SK-N-SH treated with all-trans-retinoic acid at 6 μM for 48 hours (cell line): ENCODE data around the gene MCAT.
A peak's percentile ranks its signal among the peaks of the same experiment; 100 is the strongest.

ENCODE experiments used
- ATAC-seq: fragments of 200-7000 bp; cut with Tn5 transposase; 3 replicates; pipeline ENCODE4 v1.9.1; 2020; ENCODE audit warnings: mild to moderate bottlenecking, moderate library complexity
- ARNTL ChIP-seq: fragments of 450-650 bp; formaldehyde crosslinking; IDR thresholded peaks from 2 replicates; pipeline ENCODE4 v1.5.0; 2020; ENCODE audit warnings: low read depth, mild to moderate bottlenecking, moderate library complexity, borderline replicate concordance
- BACH2 ChIP-seq: fragments of 250-450 bp; sonication (Bioruptor Pico); IDR thresholded peaks from 2 replicates; pipeline ENCODE4 v1.9.0; 2021; ENCODE audit warnings: mild to moderate bottlenecking, borderline replicate concordance
- CREB5 ChIP-seq: fragments of 250-450 bp; sonication (Bioruptor Pico); IDR thresholded peaks from 2 replicates; pipeline ENCODE4 v1.5.1; 2020; ENCODE audit warnings: low read depth, mild to moderate bottlenecking, moderate library complexity
- CSDC2 ChIP-seq: fragments of 250-450 bp; sonication (Bioruptor Pico); IDR thresholded peaks from 2 replicates; pipeline ENCODE4 v1.5.0; 2020; ENCODE audit warnings: mild to moderate bottlenecking, moderate library complexity
- CSRNP3 ChIP-seq: fragments of 250-450 bp; sonication (Bioruptor Pico); IDR thresholded peaks from 2 replicates; pipeline ENCODE4 v1.5.1; 2021; ENCODE audit warnings: mild to moderate bottlenecking, moderate library complexity
- ESRRG ChIP-seq: fragments of 250-450 bp; sonication (Bioruptor Pico); IDR thresholded peaks from 2 replicates; pipeline ENCODE4 v1.6.1; 2021; ENCODE audit warnings: mild to moderate bottlenecking
- GLIS3 ChIP-seq: fragments of 250-450 bp; sonication (Bioruptor Pico); IDR thresholded peaks from 2 replicates; pipeline ENCODE4 v1.5.0; 2020; ENCODE audit warnings: mild to moderate bottlenecking, moderate library complexity
- ISL1 ChIP-seq: fragments of 250-450 bp; sonication (Bioruptor Pico); IDR thresholded peaks from 2 replicates; pipeline ENCODE4 v2.1.2; 2022; ENCODE audit warnings: mild to moderate bottlenecking, moderate library complexity
- OSR1 ChIP-seq: fragments of 250-450 bp; sonication (Bioruptor Pico); IDR thresholded peaks from 2 replicates; pipeline ENCODE4 v1.8.0; 2022; ENCODE audit warnings: moderate library complexity, mild to moderate bottlenecking, inconsistent platforms
- PATZ1 ChIP-seq: fragments of 250-450 bp; sonication (Bioruptor Pico); IDR thresholded peaks from 2 replicates; pipeline ENCODE4 v1.8.0; 2020; ENCODE audit warnings: mild to moderate bottlenecking, moderate library complexity, borderline replicate concordance
- POU6F1 ChIP-seq: fragments of 250-450 bp; sonication (Bioruptor Pico); IDR thresholded peaks from 2 replicates; pipeline ENCODE4 v1.8.0; 2021; ENCODE audit warnings: low read depth, mild to moderate bottlenecking, moderate library complexity, borderline replicate concordance
- PPARA ChIP-seq: fragments of 250-450 bp; sonication (Bioruptor Pico); IDR thresholded peaks from 2 replicates; pipeline ENCODE4 v1.5.0; 2020; ENCODE audit warnings: mild to moderate bottlenecking, borderline replicate concordance
- RARB ChIP-seq: fragments of 250-450 bp; sonication (Bioruptor Pico); IDR thresholded peaks from 2 replicates; pipeline ENCODE4 v1.8.0; 2021; ENCODE audit warnings: mild to moderate bottlenecking, moderate library complexity
- TCF4 ChIP-seq: fragments of 250-450 bp; sonication (Bioruptor Pico); IDR thresholded peaks from 2 replicates; pipeline ENCODE4 v1.8.0; 2021; ENCODE audit warnings: mild to moderate bottlenecking, moderate library complexity, borderline replicate concordance
- TOX ChIP-seq: fragments of 250-450 bp; sonication (Bioruptor Pico); IDR thresholded peaks from 2 replicates; pipeline ENCODE4 v1.8.0; 2021; ENCODE audit warnings: mild to moderate bottlenecking, moderate library complexity, borderline replicate concordance
- TSHZ2 ChIP-seq: fragments of 250-450 bp; sonication (Bioruptor Pico); IDR thresholded peaks from 2 replicates; pipeline ENCODE4 v1.5.0; 2020; ENCODE audit warnings: mild to moderate bottlenecking, moderate library complexity
- ZC3H10 ChIP-seq: fragments of 250-450 bp; sonication (Bioruptor Pico); IDR thresholded peaks from 2 replicates; pipeline ENCODE4 v1.5.1; 2021; ENCODE audit warnings: mild to moderate bottlenecking, moderate library complexity
- ZFP3 ChIP-seq: fragments of 250-450 bp; sonication (Bioruptor Pico); IDR thresholded peaks from 2 replicates; pipeline ENCODE4 v1.5.0; 2020; ENCODE audit warnings: mild to moderate bottlenecking, moderate library complexity
- ZFP30 ChIP-seq: fragments of 450-650 bp; formaldehyde crosslinking; IDR thresholded peaks from 2 replicates; pipeline ENCODE4 v1.5.0; 2022; ENCODE audit warnings: mild to moderate bottlenecking, moderate library complexity
- ZNF565 ChIP-seq: fragments of 450-650 bp; formaldehyde crosslinking; conservative IDR thresholded peaks from 2 replicates; pipeline ENCODE4 v1.5.0; 2020; ENCODE audit warnings: low read depth, mild to moderate bottlenecking, moderate library complexity
- ZNF70 ChIP-seq: fragments of 450-650 bp; formaldehyde crosslinking; IDR thresholded peaks from 2 replicates; pipeline ENCODE4 v1.5.0; 2020; ENCODE audit warnings: mild to moderate bottlenecking, moderate library complexity
- ZNF8 ChIP-seq: fragments of 450-650 bp; formaldehyde crosslinking; IDR thresholded peaks from 2 replicates; pipeline ENCODE4 v1.5.0; 2020; ENCODE audit warnings: mild to moderate bottlenecking, moderate library complexity

MCAT gene

GRCh38 chr22:43153899-43154298 is 10.7 kb upstream of the MCAT start:
- ATAC-seq = no peak
- TF ChIP-seq CREB5 (no peak), ZNF70 (CRISPR knock-in tag) (no peak), TOX (no peak), GLIS3 (CRISPR knock-in tag) (no peak), RARB (no peak), PPARA (CRISPR knock-in tag) (no peak), CSRNP3 (CRISPR knock-in tag) (no peak), PATZ1 (CRISPR knock-in tag) (no peak), TSHZ2 (no peak), ZC3H10 (CRISPR knock-in tag) (no peak), CSDC2 (CRISPR knock-in tag) (no peak), ZFP3 (CRISPR knock-in tag) (no peak), ZNF565 (no peak), OSR1 (CRISPR knock-in tag) (no peak), ZFP30 (no peak), ESRRG (CRISPR knock-in tag) (no peak), BACH2 (no peak), TCF4 (CRISPR knock-in tag) (no peak), ISL1 (CRISPR knock-in tag) (no peak)

- no peak for TF ChIP-seq POU6F1 (CRISPR knock-in tag)
- ATAC-seq = peak; percentile 89
Observed at GRCh38 chr22:43152357-43153071, 9.3 kb upstream of the MCAT start.

GRCh38 chr22:43152003-43152356 is 8.8 kb upstream of the MCAT start:
- ATAC-seq = peak; percentile 13; the same call in 1 of the 3 replicates
- TF ChIP-seq ZNF565 = no peak
- no peak for TF ChIP-seq POU6F1 (CRISPR knock-in tag)
- no peak for TF ChIP-seq PPARA (CRISPR knock-in tag)
- TF ChIP-seq ZFP3 (CRISPR knock-in tag) = no peak
- no peak for TF ChIP-seq CREB5
- no peak for TF ChIP-seq CSDC2 (CRISPR knock-in tag)
- TF ChIP-seq ESRRG (CRISPR knock-in tag) = no peak
- no peak for TF ChIP-seq ZNF8 (CRISPR knock-in tag)
- TF ChIP-seq PATZ1 (CRISPR knock-in tag) = no peak
- no peak for TF ChIP-seq ARNTL (CRISPR knock-in tag)
- TF ChIP-seq ZFP30 = no peak
- TF ChIP-seq TOX = no peak
- TF ChIP-seq OSR1 (CRISPR knock-in tag) = no peak
- no peak for TF ChIP-seq ZC3H10 (CRISPR knock-in tag)
